Urinary bladder (tissue), 4 donors: ENCODE data around the gene TINAG. TPM values are rescaled to one million over a fixed set of nuclear protein-coding genes. Genes with fewer than 3 reads are reported as not detected.

Experiments
- DNase-seq: peaks from one replicate; pipeline ENCODE4 v3.0.0-alpha.2; 2015; ENCODE audit errors: extremely low spot score
- H3K27ac ChIP-seq: one replicate; pipeline ENCODE4 v1.5.1; 2013; ENCODE audit warnings: low read depth, mild to moderate bottlenecking, moderate library complexity
- H3K36me3 ChIP-seq: one replicate; pipeline ENCODE4 v1.6.1; 2013; ENCODE audit warnings: mild to moderate bottlenecking, moderate library complexity; ENCODE audit not compliant: insufficient read depth
- H3K4me1 ChIP-seq: one replicate; pipeline ENCODE4 v1.6.1; 2013; ENCODE audit warnings: mild to moderate bottlenecking, moderate library complexity; ENCODE audit not compliant: insufficient read depth
- H3K4me3 ChIP-seq: one replicate; pipeline ENCODE4 v1.5.1; 2013; ENCODE audit warnings: low read depth, low read length
- WGBS: extraction: QIAGEN DNeasy Blood & Tissue Kit; methylation state at CpG from one replicate; pipeline ENCODE4 v1.1.7; 2013; 5-methylcytosine and 5-hydroxymethylcytosine counted together
- polyA plus RNA-seq: library from polyadenylated mRNA; stranded (reverse); fragments of 200-250 nt; gene quantifications from one replicate; pipeline ENCODE4 v1.2.3, GENCODE V29; 2013
- total RNA-seq: library from RNA; depleted of rRNA; stranded (reverse); fragments of >200 nt; gene quantifications from one replicate; pipeline ENCODE4 v1.2.3, GENCODE V29; 2014
- donor health status: healthy with polysubstance abuse.
- donor health status: healthy.

Gene TINAG, protein sequence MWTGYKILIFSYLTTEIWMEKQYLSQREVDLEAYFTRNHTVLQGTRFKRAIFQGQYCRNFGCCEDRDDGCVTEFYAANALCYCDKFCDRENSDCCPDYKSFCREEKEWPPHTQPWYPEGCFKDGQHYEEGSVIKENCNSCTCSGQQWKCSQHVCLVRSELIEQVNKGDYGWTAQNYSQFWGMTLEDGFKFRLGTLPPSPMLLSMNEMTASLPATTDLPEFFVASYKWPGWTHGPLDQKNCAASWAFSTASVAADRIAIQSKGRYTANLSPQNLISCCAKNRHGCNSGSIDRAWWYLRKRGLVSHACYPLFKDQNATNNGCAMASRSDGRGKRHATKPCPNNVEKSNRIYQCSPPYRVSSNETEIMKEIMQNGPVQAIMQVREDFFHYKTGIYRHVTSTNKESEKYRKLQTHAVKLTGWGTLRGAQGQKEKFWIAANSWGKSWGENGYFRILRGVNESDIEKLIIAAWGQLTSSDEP
- total RNA-seq, result 0.16 TPM
- polyA plus RNA-seq, result not detected

DNA sequence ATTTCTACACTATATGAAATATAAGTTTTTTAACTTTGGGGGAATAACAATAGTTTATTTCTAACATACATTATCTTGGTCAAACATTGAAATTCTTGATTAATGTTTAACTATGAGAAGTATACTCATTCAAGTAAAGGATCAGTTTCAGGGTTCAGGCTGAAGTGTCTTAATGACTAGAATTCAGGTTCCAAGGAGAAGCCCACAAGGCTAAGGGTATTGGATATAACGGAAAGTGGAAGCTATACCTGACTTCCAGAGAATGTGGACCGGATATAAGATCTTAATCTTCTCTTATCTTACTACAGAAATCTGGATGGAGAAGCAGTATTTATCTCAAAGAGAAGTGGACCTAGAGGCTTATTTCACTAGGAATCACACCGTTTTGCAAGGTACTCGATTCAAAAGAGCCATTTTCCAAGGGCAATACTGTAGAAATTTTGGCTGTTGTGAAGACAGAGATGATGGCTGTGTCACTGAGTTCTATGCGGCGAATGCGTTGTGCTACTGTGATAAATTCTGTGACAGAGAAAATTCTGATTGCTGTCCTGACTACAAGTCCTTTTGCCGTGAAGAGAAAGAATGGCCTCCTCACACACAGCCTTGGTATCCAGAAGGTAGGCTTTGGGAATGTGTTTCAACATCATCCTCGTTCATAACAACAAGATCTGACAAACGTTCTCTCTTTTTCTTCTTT, at the start of gene TINAG:
Gene TINAG (plus strand): TSS at position 153 of the 697 bp plus-strand sequence. CDS start 110 bp downstream, at position 263.
- WGBS, result 87% methylated on average over 10 of the region's 10 CpGs
- Histone ChIP-seq H3K27ac (no peak within 1 kb of the TSS), H3K4me1 (no peaks in the 10 kb centered on the region), H3K4me3 (no peak within 1 kb of the TSS), H3K36me3 (no peaks in the 10 kb centered on the region)
- no peak for DNase-seq

DNA sequence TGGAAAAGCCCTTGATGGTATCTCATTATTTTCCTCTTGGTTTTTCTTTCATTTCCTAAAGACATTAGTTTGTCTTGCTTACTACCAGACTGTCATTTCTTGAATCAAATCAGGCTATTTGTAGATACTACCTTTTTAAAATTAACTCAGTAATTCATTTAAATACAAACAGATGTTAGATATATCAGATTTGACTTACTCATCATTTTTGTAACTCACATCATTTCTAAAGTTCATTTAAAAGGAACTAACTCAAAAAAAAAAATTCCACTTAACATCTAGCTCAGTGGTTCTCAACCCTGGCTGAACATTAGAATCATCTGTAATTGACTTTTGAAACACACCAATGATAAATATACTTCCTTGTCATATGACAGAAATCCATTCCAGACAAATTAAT, 48.2 kb upstream of the TINAG start:
- H3K4me3 ChIP-seq, result no peak overlapping the region
- H3K36me3 ChIP-seq, result no peaks in the 10 kb centered on the region
- no peaks in the 10 kb centered on the region for H3K4me1 ChIP-seq
- no peak for DNase-seq
- no peak overlapping the region for H3K27ac ChIP-seq

DNA sequence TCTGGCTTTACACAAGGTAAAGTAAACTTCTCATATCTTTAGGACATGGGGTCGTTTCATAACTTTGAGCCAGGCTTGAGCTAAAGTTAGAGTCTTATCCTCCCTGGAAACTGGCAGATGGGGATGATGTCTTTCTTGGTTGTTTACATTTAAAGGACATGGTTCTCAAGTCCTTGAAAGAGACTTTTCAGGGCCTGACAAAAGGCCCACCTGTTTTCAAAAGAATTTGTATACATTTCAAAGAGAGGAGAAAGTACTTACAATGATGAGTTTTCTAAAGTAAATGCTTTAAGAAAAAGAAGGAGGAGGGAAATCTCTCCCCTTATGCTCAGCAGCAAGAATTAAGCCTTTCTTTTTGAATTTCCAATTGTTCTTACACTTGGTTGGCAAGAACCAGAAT, 45.7 kb upstream of the TINAG start:
- Histone ChIP-seq H3K36me3 (no peaks in the 10 kb centered on the region), H3K27ac (no peak overlapping the region), H3K4me1 (no peaks in the 10 kb centered on the region), H3K4me3 (no peak overlapping the region)
- DNase-seq, result no peak
- 38% methylated on average over 1 of the region's 1 CpG for WGBS

DNA sequence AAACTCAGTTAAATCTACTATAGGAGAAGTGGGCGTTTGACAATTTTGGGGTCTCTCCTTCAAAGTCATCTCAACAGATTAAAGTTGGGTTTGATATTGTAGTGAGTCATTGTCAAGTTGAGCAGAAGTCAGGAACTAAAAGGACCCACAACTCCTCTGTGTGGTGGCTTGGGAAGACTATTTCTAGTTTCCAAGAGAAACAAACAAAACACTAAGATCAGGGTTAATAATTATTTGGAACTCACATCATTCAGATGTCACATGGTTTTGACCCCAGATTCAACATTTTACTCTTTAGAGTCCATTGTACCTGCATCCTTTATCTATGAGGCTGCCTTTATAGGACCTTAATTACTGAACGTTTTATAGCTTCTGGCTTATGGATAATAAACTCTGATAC, 45.3 kb upstream of the TINAG start:
- WGBS, result 72% methylated on average over 2 of the region's 2 CpGs
- no peak overlapping the region for H3K27ac ChIP-seq
- no peak for DNase-seq

DNA sequence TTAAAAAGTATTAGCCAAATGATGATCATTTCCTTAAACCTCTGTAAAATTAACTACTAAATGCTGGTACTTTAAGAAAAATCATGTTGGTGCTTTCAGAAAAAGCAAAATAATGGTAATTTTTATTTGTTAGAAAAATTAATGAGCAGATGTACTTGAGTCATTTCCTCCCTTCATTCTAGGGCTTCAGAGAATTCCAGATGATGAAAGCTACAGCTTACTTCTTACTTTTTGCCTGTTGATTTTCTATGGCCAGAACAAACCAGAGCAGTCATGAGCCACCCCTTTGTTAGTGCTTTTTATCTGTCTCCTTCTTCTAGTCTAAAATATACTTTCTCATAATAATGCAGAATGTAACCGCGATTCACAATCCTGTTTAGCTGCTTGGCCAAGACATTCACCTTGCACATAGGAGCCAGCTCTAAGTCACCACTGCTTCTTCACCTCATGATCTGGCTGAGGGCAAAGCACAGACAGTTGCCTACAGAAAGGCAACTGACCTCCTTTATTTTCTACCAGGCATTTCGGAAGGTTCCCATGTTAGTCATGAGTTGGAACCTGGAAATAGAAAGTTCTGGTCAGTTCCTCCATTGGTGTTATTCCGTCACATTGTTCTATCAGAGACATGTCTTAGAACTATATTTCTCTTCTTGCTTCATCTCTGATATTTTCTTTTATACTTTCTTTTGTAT, 43.5 kb upstream of the TINAG start:
- WGBS, result 98% methylated on average over 4 of the region's 4 CpGs
- no peak for DNase-seq
- H3K36me3 ChIP-seq, result no peaks in the 10 kb centered on the region
- H3K4me3 ChIP-seq, result no peak overlapping the region
- H3K27ac ChIP-seq, result no peak overlapping the region
- H3K4me1 ChIP-seq, result no peaks in the 10 kb centered on the region

More for the DNA sequence above, 45.3 kb upstream of the TINAG start:
- Histone ChIP-seq H3K4me3 (no peak overlapping the region), H3K36me3 (no peaks in the 10 kb centered on the region), H3K4me1 (no peaks in the 10 kb centered on the region)

DNA sequence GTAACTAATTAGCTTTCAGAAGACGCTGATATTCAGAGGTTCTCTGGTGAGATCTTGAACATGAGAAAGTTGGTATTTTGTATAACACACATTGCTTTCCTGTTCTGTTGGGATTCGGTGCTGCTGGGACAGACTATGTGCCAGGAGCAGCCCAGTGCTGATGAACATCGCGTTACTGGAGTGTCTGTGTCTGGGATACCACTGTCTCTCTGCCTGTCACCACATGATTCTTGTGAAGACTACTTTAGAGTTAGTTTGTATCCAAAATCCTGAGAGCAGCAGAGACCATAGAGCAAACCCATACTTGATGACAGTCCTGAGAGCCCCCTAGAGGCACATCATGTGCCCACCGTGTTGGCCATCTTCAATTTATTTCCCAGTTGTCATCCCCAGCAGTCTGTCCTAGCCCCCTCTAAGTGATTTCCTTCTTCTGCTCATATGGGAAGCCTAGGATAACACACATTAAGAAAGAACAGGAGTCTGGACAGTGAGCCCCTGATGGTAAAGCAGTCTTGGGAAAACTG, 41.8 kb upstream of the TINAG start:
- H3K36me3 ChIP-seq, result no peaks in the 10 kb centered on the region
- no peaks in the 10 kb centered on the region for H3K4me1 ChIP-seq
- WGBS, result 76% methylated on average over 5 of the region's 5 CpGs
- H3K27ac ChIP-seq, result no peak overlapping the region
- no peak for DNase-seq
- H3K4me3 ChIP-seq, result no peak overlapping the region

DNA sequence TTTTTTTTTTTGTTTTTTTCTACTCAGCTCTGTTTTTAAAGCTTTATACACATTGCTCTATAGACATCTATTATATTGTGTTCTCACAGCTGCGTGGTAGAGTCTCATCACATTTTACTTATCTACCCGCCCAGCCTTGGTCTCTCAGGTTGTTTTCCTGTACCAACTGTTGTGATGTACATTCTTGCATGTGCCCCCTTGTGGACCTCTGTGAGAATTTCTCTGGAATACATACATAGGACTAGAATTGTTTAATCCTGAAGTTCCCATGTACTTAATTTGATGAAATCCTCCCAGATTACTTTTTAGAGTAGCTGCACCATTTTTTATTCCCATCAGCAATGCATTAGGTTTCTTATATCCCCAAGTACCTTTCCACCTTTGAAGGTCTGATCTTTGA, 40.4 kb upstream of the TINAG start:
- WGBS, result 73% methylated on average over 2 of the region's 2 CpGs
- Histone ChIP-seq H3K4me1 (no peaks in the 10 kb centered on the region), H3K4me3 (no peak overlapping the region), H3K36me3 (no peaks in the 10 kb centered on the region), H3K27ac (no peak overlapping the region)
- DNase-seq, result no peak

DNA sequence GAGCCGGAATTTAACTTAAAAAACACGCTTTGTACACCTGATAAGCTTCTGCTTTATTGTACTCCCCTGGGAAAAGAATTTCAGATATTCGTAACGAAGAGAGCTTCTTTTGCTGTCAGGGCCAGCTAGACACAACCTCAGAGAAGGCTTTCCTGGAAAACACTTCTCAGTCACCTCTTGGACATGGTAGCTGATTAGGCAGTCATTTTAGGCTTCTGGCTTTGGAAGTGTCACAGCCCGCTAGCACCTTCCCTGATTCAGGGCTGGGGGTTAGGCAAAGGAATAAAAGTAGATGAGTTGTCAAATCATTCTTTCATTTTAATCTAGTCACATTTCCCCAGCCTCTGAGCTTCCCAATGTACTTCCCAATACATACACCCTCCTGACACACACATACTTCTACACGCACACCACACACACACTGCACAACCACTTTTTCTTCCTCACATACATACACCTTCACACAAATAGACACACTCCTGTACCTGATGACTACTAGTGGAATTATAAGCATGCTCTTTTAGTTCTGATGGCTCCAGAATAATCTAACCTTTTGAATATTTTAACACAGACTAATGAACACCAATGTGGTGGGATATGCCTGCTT, 34.9 kb upstream of the TINAG start:
- H3K36me3 ChIP-seq, result no peaks in the 10 kb centered on the region
- WGBS, result 93% methylated on average over 6 of the region's 6 CpGs
- no peak overlapping the region for H3K4me3 ChIP-seq
- DNase-seq, result no peak
- no peaks in the 10 kb centered on the region for H3K4me1 ChIP-seq
- H3K27ac ChIP-seq, result no peak overlapping the region

DNA sequence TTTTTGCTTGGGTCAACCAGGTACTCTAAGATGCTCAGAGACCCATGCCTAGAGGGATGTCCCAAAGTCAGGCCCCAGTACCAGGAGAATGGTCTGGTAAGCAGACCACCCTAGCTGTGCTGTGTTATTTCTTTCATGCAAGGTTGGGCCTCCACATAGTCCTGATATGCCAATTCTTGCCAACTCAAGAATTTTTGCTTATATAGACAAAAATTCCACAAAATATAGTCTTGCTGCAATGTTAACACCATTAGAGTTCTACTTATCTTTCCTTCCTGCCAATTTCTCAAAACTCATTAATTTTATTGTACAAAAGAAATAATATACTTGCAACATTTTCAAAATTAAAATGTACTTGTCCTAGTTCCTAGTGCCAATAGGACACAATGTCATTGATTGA, 33.9 kb upstream of the TINAG start:
- no peak overlapping the region for H3K27ac ChIP-seq
- no peaks in the 10 kb centered on the region for H3K4me1 ChIP-seq
- no peak overlapping the region for H3K4me3 ChIP-seq
- no peaks in the 10 kb centered on the region for H3K36me3 ChIP-seq
- DNase-seq, result no peak

DNA sequence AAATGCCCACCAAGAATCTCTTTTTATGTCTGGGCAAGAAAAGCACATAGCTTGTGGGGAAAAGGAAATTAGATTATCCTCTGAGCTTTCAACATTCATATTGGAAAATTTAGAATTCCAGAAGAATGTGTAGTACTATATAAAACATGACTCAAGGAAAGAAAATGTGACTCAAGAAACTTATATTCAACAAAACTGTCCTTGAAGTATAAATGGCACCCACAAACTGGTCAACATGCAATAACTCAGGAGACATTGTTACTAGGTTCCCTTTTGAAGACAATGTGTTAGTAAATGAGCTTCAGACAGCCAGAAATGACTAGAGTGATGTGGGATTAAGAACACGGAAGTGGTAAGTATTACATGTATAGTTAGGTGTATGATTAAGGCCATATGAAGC, 26.1 kb upstream of the TINAG start:
- WGBS, result 65% methylated on average over 1 of the region's 1 CpG
- no peak overlapping the region for H3K4me3 ChIP-seq
- no peak for DNase-seq
- no peak overlapping the region for H3K27ac ChIP-seq
- no peaks in the 10 kb centered on the region for H3K4me1 ChIP-seq
- H3K36me3 ChIP-seq, result no peaks in the 10 kb centered on the region

DNA sequence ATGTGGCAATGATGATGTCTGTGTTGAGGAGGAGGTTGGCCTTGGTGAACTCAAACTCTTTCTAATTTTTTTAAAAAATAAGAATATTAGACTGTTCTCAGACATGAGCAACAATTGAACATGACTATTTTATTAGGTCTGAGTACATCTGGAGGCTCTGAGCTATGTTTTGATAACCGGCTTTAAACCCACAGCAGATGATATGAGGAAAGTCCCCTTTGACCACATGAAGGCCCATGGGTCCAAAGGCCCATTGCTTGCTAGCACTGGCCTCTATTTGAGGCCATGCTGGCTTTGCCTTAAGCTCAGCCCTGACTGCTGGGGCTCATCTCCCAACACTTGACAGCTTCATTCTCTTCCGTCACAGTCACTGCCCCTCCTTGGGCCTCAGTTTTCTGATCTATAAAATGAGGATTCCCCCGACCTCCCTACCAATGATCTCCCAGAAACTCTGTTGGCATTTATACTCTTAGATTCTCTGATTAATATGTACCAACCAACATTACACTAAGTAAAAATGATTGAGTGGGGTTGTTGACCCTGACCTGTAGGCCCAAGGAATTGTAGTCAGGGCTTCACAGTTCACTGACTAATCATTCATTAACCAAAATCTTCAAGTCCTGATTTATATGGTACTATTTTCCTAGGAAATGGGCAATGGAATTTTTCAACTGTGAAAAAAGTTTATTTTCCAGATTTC, 23.9 kb upstream of the TINAG start:
- H3K27ac ChIP-seq, result no peak overlapping the region
- H3K36me3 ChIP-seq, result no peaks in the 10 kb centered on the region
- no peaks in the 10 kb centered on the region for H3K4me1 ChIP-seq
- DNase-seq, result no peak
- 81% methylated on average over 3 of the region's 3 CpGs for WGBS
- H3K4me3 ChIP-seq, result no peak overlapping the region

DNA sequence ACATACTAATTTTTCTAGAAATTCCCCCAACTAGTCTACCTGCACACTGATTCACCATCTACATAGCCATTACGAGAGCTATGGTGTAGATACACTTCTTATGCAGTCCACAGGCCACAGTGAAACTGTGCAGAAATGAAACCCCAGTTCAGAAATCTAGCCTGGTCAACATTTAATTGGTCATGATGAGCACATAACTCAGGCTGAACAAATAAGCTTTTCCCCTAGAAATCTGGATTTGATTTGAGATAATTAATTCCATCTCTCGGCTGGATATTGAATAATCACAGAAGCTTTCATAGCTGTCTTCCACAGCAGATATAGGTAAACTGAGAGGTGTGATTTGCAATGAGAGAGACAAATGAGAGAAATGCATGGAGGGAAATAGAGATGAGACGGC, 22.6 kb upstream of the TINAG start:
- WGBS, result 83% methylated on average over 3 of the region's 3 CpGs
- no peak for DNase-seq
- no peaks in the 10 kb centered on the region for H3K4me1 ChIP-seq

DNA sequence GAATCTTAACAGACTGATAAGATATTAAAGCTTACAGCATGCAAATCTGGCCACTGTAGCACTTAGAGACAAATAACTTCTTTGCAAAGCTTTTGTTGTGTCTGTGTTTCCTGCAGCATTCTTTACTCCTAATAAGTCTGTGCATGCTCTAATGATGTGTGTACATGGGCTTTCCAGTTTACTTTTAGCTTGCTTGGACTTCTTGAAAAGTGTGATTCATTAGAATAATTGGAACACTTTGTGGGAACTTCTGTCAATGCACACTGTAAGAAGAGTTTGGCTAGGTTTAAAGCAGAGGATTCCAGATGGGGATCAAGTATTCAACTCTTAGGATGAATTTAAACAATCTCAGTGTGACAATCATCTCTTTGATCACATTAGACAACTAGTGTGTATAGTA, 22.1 kb upstream of the TINAG start:
- H3K36me3 ChIP-seq, result no peaks in the 10 kb centered on the region
- H3K4me3 ChIP-seq, result no peak overlapping the region
- DNase-seq, result no peak
- H3K4me1 ChIP-seq, result no peaks in the 10 kb centered on the region
- no peak overlapping the region for H3K27ac ChIP-seq

More for the DNA sequence above, 22.6 kb upstream of the TINAG start:
- Histone ChIP-seq H3K4me3 (no peak overlapping the region), H3K36me3 (no peaks in the 10 kb centered on the region), H3K27ac (no peak overlapping the region)
